Fibroblast of peridontal ligament (primary cell): ENCODE results near the gene EBI3.
"Not testable (repeated sequence)": the region's sequence is repeated elsewhere in the genome, so short reads cannot be mapped to it uniquely, and the experiment has no call there.

ENCODE experiments used
- DNase-seq: peaks from one replicate; pipeline ENCODE4 v3.0.0-alpha.2; 2010; ENCODE audit errors: extremely low read depth

EBI3 gene

GRCh38 chr19:4278010-4278409, 48.7 kb downstream of the EBI3 start:
- DNase-seq: no peak

- DNase-seq: no peak
Observed at GRCh38 chr19:4278419-4279266, 49.3 kb downstream of the EBI3 start, which contains the start of gene SHD. Gene SHD, plus strand, starts transcription at chr19:4279266. Its CDS starts 798 bp downstream, at chr19:4280064.

- no peak for DNase-seq
Observed at GRCh38 chr19:4279267-4279529, 49.9 kb downstream of the EBI3 start.

- no peak for DNase-seq
Observed at GRCh38 chr19:4279530-4280422, 50.5 kb downstream of the EBI3 start.

- no peak for DNase-seq
Observed at GRCh38 chr19:4284176-4284958, 55.0 kb downstream of the EBI3 start.

GRCh38 chr19:4284974-4285373, 55.7 kb downstream of the EBI3 start:
- no peak for DNase-seq

DNA sequence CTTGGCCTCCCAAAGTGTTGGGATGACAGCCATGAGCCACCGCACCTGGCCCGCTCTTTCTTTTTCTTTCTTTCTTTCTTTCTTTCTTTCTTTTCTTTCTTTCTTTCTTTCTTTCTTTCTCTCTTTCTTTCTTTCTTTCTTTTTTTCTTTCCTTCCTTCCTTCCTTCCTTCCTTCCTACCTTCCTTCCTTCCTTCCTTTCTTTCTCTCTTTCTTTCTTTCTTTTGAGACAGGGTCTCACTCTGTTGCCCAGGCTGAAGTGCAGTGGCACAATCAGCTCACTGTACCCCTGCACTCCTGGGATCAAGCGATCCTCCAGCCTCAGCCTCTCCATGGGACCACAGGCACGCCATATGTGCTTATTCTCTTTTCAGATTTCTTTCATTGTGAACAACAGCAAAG, 56.8 kb downstream of the EBI3 start:
- not testable (repeated sequence) for DNase-seq
